GM11168 (cell line): ENCODE data around the gene NCBP1.
"Not testable (repeated sequence)": the region's sequence is repeated elsewhere in the genome, so short reads cannot be mapped to it uniquely, and the experiment has no call there.

ENCODE experiments used
- in situ Hi-C: fragments of 300-500 bp; cut with MboI; formaldehyde crosslinking; loops from one replicate; pipeline ENCODE4 v1.12.0; 2022; ENCODE audit warnings: low sequenced_read_pairs; ENCODE audit not compliant: unreplicated experiment

NCBP1 gene, protein sequence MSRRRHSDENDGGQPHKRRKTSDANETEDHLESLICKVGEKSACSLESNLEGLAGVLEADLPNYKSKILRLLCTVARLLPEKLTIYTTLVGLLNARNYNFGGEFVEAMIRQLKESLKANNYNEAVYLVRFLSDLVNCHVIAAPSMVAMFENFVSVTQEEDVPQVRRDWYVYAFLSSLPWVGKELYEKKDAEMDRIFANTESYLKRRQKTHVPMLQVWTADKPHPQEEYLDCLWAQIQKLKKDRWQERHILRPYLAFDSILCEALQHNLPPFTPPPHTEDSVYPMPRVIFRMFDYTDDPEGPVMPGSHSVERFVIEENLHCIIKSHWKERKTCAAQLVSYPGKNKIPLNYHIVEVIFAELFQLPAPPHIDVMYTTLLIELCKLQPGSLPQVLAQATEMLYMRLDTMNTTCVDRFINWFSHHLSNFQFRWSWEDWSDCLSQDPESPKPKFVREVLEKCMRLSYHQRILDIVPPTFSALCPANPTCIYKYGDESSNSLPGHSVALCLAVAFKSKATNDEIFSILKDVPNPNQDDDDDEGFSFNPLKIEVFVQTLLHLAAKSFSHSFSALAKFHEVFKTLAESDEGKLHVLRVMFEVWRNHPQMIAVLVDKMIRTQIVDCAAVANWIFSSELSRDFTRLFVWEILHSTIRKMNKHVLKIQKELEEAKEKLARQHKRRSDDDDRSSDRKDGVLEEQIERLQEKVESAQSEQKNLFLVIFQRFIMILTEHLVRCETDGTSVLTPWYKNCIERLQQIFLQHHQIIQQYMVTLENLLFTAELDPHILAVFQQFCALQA

DNA sequence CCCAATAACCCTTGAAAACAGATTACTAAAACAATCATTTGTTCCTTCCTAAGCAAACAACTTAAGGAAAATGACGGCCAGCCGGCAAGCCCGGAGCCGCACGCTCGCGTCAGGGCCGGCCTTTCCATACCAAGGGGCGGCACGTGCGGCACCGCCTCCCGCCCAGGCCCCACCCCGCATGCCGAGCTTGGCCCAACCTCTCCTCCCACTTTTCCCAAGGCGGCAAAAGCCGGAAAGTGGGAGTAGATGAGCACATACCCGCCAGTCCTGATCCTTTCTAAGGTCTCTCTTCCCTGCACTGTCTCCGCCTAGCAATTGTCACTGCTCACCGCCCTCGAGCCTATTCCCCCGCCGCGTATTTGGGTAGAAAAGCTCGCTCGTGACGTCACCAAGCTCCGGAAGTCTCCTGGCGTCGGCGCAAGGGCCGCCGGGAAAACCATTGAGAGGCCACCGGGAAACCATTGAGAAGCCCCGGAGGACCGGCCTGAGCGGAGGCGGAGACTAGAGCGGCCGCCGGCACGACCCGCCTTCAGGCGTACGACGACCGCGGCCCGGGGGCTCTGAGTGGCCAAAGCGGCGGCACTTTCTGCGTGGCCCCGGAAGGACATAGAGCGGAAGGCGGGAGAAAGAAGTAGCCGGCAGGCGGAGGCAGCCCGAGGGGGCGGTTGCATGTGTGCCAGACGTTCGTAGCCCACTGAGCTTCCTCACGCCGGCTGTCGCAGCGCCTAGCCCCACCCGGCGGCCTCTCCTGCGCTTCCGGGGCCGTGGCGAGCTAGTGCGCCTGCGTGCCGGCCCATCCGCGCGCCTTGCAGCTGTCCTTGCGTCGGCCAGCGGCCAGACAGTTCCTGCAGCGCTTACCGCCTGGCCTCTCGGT, at the start of gene NCBP1, which contains the start of gene TSTD2:
Gene NCBP1 (plus strand): TSS at position 837 of the 874 bp plus-strand sequence. CDS start 61 bp downstream, outside the sequence.
Gene TSTD2 (minus strand): TSS at position 384 of the 874 bp plus-strand sequence. CDS start 5,806 bp downstream, outside the sequence.
- in situ Hi-C loops = no loop called here

DNA sequence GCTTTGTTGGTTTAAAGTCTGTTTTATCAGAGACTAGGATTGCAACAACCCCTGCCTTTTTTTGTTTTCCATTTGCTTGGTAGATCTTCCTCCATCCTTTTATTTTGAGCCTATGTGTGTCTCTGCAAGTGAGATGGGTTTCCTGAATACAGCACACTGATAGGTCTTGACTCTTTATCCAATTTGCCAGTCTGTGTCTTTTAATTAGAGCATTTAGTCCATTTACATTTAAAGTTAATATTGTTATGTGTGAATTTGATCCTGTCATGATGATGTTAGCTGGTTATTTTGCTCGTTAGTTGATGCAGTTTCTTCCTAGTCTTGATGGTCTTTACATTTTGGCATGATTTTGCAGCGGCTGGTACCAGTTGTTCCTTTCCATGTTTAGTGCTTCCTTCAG, 48.8 kb upstream of the NCBP1 start:
- in situ Hi-C loops = not testable (repeated sequence)

DNA sequence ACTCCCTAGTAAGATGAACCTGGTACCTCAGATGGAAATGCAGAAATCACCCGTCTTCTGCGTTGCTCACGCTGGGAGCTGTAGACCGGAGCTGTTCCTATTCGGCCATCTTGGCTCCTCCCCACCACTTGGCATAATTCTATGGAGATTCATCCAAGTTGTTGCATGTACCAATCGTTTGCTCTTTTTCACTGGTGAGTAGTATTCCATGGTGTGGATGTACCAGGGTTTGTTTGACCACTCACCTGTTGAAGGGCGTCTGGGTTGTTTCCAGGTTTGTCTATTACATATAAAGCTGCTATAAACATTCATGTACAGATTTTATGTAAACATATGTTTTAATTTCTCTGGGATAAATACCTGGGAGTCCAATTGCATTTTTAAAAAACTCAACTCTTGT, 46.7 kb upstream of the NCBP1 start:
- in situ Hi-C loops = not testable (repeated sequence)

DNA sequence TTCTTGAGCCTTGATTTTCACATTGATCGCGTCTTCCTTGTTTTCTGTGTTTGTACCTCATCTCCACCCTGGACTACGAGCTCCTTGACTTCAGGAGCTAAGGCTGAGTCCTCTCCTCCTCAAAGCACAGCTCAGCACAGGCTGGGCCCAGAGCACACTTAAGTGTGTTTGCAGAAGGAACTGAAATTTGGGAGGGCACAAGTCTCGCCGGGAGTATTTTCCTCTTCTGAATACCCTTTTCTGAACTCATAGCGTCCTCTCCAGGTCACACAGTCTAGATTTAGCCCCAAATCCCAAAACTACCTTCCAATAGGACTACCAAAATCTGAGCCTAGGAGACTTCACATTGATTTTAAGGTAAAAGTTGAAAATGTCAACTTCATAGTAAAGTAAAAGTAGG, 42.1 kb upstream of the NCBP1 start:
- in situ Hi-C loops = no loop called here

DNA sequence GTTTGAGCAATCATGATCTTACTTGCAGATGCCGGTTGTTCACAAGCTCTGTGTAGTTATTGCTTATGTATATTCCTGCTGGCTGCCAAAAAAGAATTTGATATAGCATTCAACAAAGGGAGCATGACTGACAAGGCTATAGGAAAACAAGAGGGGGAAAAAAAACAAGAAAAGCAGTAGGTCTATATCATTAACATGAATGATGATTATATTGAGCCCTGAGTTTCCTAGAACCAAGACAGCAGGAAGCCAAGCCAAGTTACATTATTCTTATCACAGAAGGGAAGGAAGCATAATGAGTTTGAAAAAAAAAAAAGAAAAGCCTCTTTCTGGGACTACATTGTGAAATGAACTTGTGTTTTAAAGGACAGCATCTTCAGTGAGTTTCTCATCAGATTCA, 41.5 kb upstream of the NCBP1 start:
- in situ Hi-C loops = no loop called here

DNA sequence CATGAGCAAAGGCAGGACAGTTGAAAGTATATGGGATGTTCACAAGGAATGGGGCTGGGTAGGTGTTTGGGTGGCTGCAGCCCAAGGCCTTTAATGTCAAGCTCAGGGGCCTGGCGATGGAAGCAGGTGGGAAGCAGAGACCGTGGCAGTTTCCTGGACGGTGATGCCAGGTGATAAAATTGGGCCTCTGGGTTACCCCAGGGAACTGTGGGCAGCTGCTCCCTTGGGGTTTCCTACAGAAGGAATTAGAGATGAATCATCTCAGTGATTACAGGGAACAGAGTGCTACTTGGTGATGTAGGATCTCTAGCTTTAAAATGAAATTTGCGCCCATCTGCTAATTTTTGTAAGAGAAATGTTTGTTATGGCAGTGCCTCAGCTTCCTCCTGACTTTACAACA, 39.7 kb upstream of the NCBP1 start:
- in situ Hi-C loops = no loop called here

DNA sequence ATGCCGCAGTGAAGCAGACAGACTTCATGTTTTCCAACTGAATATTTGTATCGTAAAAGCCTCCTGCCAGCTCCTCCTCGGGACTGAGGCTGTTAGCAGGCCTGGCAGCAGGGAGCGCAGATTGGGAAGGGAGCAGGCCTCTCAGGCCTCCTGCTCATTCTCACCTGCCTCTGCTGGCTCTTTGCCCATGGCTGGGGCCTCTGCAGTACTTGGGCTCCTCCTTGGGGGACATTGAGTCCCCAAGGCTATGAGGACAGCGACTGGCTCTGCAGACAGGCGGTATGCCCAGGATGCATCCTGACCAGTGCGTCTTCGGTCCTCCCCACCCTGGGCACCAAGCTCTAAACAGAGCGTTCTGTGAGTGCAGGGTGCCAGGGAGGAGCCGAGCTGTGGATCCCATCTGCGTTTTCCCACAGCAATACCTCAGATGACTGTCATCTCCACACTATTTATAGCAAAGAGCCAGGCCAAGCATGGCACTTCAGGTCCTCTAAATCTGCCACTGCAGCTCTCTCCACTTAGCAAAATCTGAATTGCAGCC, 39.2 kb upstream of the NCBP1 start:
- in situ Hi-C loops = no loop called here

DNA sequence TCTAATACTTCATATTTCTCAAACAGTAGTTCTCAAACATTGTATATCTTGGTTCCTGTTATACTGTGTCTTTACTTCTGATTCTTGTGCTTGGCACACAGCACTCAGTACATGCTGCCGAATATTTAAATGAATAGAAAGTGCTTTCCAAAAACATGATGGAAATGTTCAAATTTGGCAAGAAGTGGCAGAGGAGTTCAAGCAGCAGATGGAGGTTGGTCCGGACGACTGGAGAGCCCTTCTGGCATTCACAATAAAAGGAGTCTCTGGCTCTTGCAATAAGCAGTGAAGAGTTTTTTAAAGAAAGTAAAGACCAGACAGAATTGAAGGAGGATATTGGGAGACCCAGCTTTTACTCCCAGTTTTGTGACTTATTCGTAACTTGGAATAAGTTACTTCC, 36.7 kb upstream of the NCBP1 start:
- in situ Hi-C loops = no loop called here

DNA sequence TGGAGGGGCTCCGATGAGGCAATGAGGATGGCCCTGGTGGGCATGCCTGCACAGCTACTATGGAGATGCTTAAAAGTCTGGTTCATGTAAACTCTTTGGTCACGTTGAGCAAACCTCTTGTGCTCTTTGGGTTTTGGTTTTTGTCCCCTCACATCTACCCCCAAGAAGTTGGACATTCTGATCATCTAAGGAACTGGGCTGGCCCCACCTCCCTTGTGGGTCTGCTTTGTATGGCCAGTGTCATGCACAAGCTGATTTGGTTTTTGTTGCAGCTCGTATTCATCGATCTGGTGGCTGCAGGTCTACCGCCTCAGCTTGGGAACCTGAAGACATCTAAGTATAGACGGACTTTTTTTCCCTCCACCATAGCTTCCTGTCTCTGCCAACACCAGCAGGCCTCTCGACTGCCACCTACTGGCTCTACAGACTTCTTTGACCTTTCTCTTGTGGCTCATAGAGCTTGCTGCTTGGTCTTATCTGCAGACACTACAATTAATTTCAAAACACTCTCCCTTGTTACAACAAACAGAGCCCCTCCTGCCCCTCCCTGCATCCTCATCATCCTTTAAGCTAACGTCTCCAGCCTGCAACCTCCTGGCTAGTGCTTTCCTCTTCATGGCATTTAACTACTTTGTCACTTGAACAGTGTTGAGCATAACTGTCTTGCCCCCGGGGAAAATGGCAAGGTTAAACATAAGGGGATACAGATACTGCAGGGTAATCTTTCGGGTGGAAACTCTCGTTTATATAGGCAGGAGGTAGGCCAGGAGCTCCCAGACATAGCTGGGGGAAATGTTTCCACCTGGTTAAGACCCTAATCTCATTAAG, 34.9 kb upstream of the NCBP1 start:
- in situ Hi-C loops = no loop called here

DNA sequence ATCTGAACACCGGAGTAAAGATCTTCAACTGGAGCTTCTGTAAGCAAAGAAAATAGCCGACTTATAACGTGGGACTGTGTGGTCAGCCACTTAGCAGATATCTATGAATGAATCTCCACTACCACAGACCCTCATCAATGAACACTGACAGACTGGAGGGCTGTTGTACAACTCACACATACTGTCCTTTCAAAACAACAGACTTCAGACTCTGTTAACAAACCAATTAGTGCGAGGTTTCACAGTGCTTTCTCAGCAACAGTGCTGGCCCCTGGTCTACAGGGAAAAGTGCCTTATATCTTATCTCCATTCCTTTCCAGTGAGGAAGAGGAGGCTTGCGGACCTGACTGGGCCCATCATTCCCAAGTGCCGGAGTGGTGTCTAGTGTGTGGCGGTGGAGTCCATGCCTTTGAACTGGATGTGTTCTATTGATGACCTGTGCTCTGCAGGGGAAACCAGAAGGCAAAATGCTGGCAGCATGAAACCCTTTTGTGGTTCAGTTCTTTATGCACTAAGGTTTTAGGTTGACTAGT, 34.2 kb upstream of the NCBP1 start:
- in situ Hi-C loops = no loop called here

DNA sequence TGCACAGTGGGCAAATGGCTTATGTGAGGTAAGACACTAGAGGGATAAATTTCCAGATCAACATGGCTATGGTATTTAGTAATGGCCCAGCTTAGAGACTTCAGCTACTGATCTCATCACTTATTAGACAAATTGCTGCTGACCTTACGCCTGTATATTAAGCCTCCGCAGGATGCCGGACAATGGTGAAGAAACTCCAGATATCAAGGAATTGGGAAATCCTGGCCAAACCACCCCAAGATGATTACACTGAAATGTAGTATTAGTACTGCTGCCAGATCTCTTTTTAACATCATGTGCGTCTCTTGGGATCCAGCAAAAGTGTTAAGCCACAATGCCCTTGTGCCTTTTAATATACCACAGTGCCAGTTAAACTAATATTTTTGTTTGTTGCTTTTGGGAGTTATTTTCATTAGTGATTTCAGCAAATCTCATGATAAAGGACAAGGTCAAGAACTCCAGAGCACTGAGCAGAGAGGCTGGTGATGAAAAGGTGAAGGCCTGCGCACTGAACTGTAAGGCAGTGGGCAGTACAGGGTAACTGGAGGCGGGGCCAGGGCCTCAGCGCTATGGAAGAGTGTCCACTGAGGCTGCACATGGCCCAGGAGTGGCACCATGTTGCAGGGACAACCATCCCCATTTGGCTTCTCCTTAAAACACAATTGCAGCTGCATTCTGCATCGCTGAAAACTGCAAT, 32.9 kb upstream of the NCBP1 start:
- in situ Hi-C loops = loop anchor here (5.0 to 10.0 kb wide), 2 partner anchors 123 to 746 kb away; partner anchors contain the start of gene ZNF782

DNA sequence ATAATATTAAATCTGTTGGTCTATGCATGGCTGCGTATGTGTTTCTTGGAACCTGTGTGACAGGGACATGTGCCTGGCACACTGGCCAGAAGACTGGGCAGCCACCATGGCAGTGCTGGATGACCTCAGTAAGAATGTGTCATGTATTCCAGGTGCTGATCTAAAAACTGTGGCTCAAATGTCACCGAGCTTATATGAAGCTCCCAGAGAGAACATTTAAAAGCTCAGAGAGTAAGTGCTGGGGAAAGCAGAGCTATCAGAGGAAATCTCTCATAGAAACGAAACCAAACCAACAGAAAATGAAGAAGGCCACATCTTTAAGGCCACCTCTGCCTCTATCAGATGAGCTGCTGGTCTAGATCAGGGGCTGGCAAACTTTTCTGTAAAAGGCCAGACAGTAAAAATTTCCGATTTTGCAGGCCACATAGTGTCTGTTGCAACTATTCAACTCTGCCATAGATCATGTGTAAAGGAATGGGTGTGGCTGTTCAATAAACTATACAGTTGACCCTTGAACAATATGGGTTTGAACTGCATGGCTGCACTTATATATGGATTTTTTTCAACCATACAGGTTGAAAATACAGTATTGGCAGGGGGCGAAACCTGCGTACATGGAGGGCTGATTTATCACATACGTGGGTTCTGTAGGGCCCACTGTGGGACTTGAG, 32.3 kb upstream of the NCBP1 start:
- in situ Hi-C loops = loop anchor here (5.0 to 10.0 kb wide), 2 partner anchors 124 to 747 kb away; partner anchors contain the start of gene ZNF782

DNA sequence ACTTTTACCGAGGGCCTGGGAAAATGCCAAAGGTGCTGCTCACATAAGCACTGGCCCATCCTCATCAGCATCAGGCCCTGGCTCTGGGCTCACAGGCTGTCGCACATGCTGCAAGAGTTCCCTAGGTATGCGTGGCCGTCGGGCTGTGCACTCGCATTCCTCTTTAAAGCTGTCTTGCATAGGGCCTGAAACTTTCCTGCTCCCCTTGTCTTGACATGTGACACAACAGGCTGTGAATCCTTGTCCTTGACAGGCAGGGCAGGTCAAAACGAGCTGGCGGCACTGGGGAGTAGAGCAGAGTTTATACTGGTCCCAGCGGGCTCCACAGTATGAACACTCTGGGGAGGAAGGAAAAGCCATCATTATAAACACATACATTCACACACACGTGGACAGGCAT, 31.2 kb upstream of the NCBP1 start:
- in situ Hi-C loops = loop anchor here (5.0 to 10.0 kb wide), 2 partner anchors 125 to 748 kb away; partner anchors contain the start of gene ZNF782

DNA sequence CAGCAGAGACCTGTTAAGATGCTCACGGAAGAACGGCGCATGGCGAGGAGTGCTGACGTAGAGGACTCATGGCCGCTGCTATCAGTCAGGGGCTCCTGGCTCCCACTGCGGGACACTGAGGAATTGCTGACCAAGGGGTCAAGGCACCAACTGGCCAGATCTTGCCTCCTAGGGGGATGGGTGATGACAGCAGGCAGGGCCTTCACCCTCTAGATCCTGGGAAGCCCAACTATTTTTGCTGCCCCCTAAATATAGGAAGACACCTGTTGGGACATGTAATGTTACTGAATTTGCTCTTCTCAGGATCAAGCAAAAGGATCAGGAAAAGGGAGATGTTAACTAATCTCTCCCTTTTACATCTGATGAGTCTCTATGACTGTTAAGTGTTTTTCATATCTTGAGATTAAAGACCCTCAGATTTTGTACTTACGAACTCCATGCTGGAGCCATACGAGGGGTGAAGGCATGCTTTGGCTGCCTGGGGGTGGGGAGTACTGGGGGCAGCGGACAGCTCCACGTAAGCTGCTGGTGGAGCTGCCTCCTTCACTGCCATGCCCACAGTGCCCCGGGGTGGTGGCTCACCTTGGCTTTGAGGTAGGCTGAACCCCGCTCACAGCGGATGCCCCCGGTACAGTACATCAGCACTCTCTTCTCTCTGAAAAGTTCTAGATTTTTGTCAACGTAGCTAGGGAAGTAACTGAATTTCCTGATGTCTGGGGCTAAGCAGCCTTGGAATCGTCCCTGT, 28.5 kb upstream of the NCBP1 start:
- in situ Hi-C loops = loop anchor here (5.0 to 10.0 kb wide), 2 partner anchors 128 to 750 kb away; partner anchors contain the start of gene ZNF782

DNA sequence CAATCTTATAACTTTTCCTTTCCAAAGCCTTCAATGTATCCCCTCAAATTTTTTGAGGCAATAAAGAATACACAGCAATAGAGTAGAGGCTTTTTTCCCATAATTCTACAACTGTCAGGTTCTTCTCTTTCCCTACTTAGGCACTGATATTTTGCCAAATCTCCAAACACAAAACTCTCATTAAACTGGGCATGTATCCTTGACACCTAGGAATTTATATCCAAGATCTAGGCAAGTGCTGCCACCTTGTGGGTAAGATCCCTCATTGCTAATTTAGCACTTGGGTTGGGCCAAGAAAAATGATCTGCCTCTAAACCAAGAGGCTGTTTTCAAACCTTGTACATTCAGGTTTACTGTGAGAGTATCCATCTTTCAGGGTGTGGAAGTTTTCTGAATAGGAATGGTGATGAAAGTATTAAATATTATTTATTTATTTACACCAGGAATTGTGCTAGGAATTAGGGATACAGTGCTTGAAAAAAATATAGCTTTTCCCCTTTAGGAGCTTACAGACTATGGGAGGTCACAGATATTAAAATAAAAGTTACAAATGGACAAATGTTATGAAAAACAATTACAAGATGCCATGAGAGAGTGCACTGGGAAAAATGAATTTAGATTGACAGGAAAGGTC, 18.1 kb upstream of the NCBP1 start:
- in situ Hi-C loops = no loop called here

DNA sequence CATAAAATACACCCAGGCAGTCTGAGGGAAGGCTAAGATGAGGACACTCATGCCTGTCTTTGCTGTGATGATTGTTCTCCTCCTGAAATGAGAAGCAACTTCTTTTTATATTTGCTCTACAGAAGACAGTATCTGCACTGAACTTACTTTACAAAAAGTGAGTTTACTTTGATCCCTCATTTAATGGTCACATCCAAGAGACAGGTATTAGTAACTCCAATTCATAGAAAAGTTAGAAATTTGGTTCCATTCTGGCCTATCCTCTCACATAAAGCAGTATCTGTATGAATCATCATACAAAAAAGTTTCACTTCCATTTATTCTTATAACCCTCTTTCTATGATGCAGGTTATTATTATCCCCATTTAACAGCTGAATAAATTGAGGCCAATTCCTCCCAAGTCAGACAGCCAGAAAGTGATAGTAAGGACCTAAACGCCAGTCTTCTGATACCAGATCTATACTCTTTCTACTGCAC, 15.6 kb upstream of the NCBP1 start:
- in situ Hi-C loops = no loop called here
